ENCODE results near the gene BRMS1.
A peak's percentile ranks its signal among the peaks of the same experiment; 100 is the strongest.

Gene BRMS1

GRCh38 chr11:66369073-66369894 is 24.4 kb upstream of the BRMS1 start:
- peaks cover 37% of the 10 kb centered on the region for H3K4me1 ChIP-seq (ENCODE audit: control insufficient read depth, insufficient read depth, low read length)
- peak overlapping the region; percentile 3 for H3K4me3 ChIP-seq (ENCODE audit: low read length)
- no peak for DNase-seq (ENCODE audit: low read depth)
- no peaks in the 10 kb centered on the region for H3K27me3 ChIP-seq (replicated peaks; ENCODE audit: control insufficient read depth, insufficient read depth, low read length)
- no peaks in the 10 kb centered on the region for H3K9me3 ChIP-seq (ENCODE audit: control insufficient read depth, low read length)
- H3K9ac ChIP-seq (ENCODE audit: low read length) = peak overlapping the region; percentile 64
- no peaks in the 10 kb centered on the region for H3K36me3 ChIP-seq (ENCODE audit: control insufficient read depth, insufficient read depth, low read length, severe bottlenecking)

- no peaks in the 10 kb centered on the region for H3K36me3 ChIP-seq (ENCODE audit: control insufficient read depth, insufficient read depth, low read length, severe bottlenecking)
- H3K4me1 ChIP-seq (ENCODE audit: control insufficient read depth, insufficient read depth, low read length) = peaks cover 35% of the 10 kb centered on the region
- DNase-seq (ENCODE audit: low read depth) = no peak
- no peaks in the 10 kb centered on the region for H3K27me3 ChIP-seq (replicated peaks; ENCODE audit: control insufficient read depth, insufficient read depth, low read length)
- no peak overlapping the region for H3K4me3 ChIP-seq (ENCODE audit: low read length)
- no peak overlapping the region for H3K9ac ChIP-seq (ENCODE audit: low read length)
- H3K9me3 ChIP-seq (ENCODE audit: control insufficient read depth, low read length) = no peaks in the 10 kb centered on the region
These were observed 23.6 kb upstream of the BRMS1 start for GRCh38 chr11:66368484-66368883.

GRCh38 chr11:66367561-66368312 is 22.8 kb upstream of the BRMS1 start:
- no peak overlapping the region for H3K9ac ChIP-seq (ENCODE audit: low read length)
- no peak overlapping the region for H3K4me3 ChIP-seq (ENCODE audit: low read length)
- H3K9me3 ChIP-seq (ENCODE audit: control insufficient read depth, low read length) = no peaks in the 10 kb centered on the region
- peaks cover 3% of the 10 kb centered on the region for H3K36me3 ChIP-seq (ENCODE audit: control insufficient read depth, insufficient read depth, low read length, severe bottlenecking)
- H3K27me3 ChIP-seq (replicated peaks; ENCODE audit: control insufficient read depth, insufficient read depth, low read length) = no peaks in the 10 kb centered on the region
- peaks cover 27% of the 10 kb centered on the region for H3K4me1 ChIP-seq (ENCODE audit: control insufficient read depth, insufficient read depth, low read length)
- DNase-seq (ENCODE audit: low read depth) = no peak

DNA sequence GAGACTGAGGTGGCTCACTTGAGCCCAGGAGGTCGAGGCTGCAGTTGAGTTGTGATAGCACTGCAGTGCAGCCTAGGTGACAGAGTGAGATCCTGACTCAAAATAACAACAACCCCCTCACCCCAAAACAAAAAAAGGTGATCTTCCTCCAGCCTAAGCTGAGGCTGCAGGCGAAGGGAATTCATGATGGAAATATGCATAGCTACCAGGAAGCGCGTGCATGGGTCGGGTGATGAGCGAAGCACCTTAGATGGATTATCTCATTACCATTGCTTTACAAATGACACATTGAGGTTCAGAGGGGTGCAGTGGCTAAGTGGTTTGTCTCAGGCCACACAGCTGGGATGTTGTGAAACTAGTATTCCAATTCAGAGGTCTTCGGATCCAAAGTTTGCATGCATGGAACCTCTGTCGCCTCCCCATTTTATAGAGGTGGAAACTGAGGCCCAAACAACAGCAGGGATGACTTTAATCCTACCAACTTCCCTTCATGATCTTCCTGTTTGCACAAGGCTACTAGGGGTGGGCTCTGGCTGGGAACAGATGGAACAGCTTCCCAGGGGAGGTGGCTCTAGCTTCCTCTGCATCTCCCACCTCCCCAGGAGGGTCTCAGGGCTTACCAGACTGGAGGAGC is 22.1 kb upstream of the BRMS1 start:
- Histone ChIP-seq H3K4me3 (ENCODE audit: low read length) (no peak overlapping the region), H3K4me1 (ENCODE audit: control insufficient read depth, insufficient read depth, low read length) (peaks cover 19% of the 10 kb centered on the region), H3K36me3 (ENCODE audit: control insufficient read depth, insufficient read depth, low read length, severe bottlenecking) (peaks cover 3% of the 10 kb centered on the region), H3K9ac (ENCODE audit: low read length) (no peak overlapping the region), H3K9me3 (ENCODE audit: control insufficient read depth, low read length) (no peaks in the 10 kb centered on the region), H3K27me3 (replicated peaks; ENCODE audit: control insufficient read depth, insufficient read depth, low read length) (no peaks in the 10 kb centered on the region)
- DNase-seq (ENCODE audit: low read depth) = no peak

GRCh38 chr11:66365711-66366619 is 21.1 kb upstream of the BRMS1 start:
- no peaks in the 10 kb centered on the region for H3K9me3 ChIP-seq (ENCODE audit: control insufficient read depth, low read length)
- H3K9ac ChIP-seq (ENCODE audit: low read length) = no peak overlapping the region
- H3K27me3 ChIP-seq (replicated peaks; ENCODE audit: control insufficient read depth, insufficient read depth, low read length) = no peaks in the 10 kb centered on the region
- H3K36me3 ChIP-seq (ENCODE audit: control insufficient read depth, insufficient read depth, low read length, severe bottlenecking) = peaks cover 3% of the 10 kb centered on the region
- H3K4me1 ChIP-seq (ENCODE audit: control insufficient read depth, insufficient read depth, low read length) = peaks cover 17% of the 10 kb centered on the region
- no peak for DNase-seq (ENCODE audit: low read depth)
- no peak overlapping the region for H3K4me3 ChIP-seq (ENCODE audit: low read length)

DNA sequence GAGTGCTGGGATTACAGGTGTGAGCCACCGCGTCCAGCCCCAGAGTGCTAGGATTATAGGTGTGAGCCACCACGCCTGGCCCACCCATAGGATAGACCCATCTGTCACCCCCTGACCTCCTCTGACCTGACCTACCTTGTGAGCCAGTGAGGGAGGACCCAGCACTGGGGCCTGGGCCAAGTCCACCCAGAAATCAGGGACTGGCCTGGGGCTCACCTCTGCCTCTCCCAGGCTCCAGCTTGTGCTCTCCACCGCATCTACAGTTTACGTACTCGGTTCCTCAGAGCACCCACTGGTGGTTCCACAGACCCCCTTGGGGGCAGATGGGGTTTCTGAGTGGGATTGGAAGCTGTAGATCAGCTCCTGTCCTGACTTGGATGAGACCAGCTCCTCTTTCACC is 20.3 kb upstream of the BRMS1 start:
- peaks cover 10% of the 10 kb centered on the region for H3K4me1 ChIP-seq (ENCODE audit: control insufficient read depth, insufficient read depth, low read length)
- H3K4me3 ChIP-seq (ENCODE audit: low read length) = no peak overlapping the region
- no peak overlapping the region for H3K9ac ChIP-seq (ENCODE audit: low read length)
- H3K27me3 ChIP-seq (replicated peaks; ENCODE audit: control insufficient read depth, insufficient read depth, low read length) = no peaks in the 10 kb centered on the region
- no peak for DNase-seq (ENCODE audit: low read depth)
- no peaks in the 10 kb centered on the region for H3K9me3 ChIP-seq (ENCODE audit: control insufficient read depth, low read length)
- H3K36me3 ChIP-seq (ENCODE audit: control insufficient read depth, insufficient read depth, low read length, severe bottlenecking) = peaks cover 3% of the 10 kb centered on the region

DNA sequence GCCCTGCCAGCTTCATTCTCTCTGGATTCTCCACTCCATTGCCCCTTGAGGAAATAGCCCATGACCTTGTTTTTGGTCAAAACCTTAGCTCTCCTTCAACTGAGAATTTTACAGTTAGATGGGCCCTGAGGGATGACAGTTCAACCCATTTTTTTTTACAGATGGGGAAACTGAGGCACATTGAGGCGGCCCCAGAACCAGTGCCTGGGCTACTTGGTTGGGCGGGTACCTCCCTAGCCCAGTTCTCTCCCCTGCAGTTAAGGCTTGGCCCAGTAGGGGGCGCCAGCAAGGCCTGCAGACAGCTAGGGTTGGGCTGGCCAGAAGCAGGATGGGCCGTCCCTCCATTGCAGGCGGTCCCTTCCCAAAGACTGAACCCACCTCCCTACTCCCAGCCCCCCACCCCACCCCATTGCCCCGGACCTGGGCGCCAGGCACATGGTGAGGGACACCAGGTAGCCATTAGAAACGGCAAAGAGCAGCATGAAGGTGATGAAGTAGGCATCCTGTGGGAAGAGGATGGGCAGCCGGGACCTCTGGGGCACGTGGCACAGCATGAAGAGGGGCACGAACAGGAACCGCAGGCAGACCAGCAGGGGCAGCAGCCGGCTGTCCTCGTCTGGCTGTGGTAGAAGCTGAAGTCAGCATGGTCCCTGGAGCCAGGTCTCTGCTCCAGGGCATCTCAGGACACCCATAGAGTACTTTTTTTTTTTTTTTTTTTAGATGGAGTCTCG is 19.1 kb upstream of the BRMS1 start:
- H3K36me3 ChIP-seq (ENCODE audit: control insufficient read depth, insufficient read depth, low read length, severe bottlenecking) = peaks cover 3% of the 10 kb centered on the region
- peak; percentile 35 for DNase-seq (ENCODE audit: low read depth)

GRCh38 chr11:66363187-66363601 is 18.3 kb upstream of the BRMS1 start:
- no peaks in the 10 kb centered on the region for H3K27me3 ChIP-seq (replicated peaks; ENCODE audit: control insufficient read depth, insufficient read depth, low read length)
- no peak overlapping the region for H3K4me3 ChIP-seq (ENCODE audit: low read length)
- DNase-seq (ENCODE audit: low read depth) = no peak
- H3K36me3 ChIP-seq (ENCODE audit: control insufficient read depth, insufficient read depth, low read length, severe bottlenecking) = peaks cover 3% of the 10 kb centered on the region
- no peak overlapping the region for H3K9ac ChIP-seq (ENCODE audit: low read length)
- no peaks in the 10 kb centered on the region for H3K4me1 ChIP-seq (ENCODE audit: control insufficient read depth, insufficient read depth, low read length)
- no peaks in the 10 kb centered on the region for H3K9me3 ChIP-seq (ENCODE audit: control insufficient read depth, low read length)

More for the DNA sequence above, 19.1 kb upstream of the BRMS1 start:
- no peak overlapping the region for H3K4me3 ChIP-seq (ENCODE audit: low read length)
- H3K9ac ChIP-seq (ENCODE audit: low read length) = no peak overlapping the region
- no peaks in the 10 kb centered on the region for H3K9me3 ChIP-seq (ENCODE audit: control insufficient read depth, low read length)
- H3K27me3 ChIP-seq (replicated peaks; ENCODE audit: control insufficient read depth, insufficient read depth, low read length) = no peaks in the 10 kb centered on the region
- H3K4me1 ChIP-seq (ENCODE audit: control insufficient read depth, insufficient read depth, low read length) = no peaks in the 10 kb centered on the region

DNA sequence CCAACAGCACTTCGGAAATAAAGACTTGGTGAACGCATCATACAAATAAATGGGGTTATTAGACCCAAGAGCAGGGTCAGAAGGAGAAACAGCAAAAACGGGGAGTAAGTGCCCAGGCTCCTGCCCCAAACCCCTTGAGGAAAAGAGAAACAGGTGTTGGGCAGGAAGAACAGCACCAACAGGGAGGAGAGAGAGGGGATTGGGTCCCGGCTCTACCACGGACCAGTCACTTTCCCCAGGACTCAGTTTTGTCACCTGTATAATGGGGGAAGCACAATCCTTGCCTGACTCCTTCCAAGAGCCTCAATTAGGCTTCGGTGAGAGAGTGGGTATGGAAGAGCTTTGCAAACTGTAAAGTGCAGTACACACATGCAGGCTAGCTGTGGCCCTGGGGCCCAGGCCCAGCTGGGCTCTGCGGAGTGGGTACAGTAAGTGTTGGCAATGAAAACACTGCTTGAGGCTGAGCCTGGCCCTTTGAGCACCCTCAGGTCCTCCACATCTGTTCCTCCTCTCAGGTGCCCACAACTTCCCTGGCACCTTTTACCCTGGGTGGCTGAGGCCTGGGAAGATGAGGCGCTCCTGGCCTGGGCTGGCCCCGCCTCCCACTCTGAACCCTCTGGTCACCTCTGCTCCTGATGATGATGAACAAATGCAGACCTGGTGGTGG is 17.7 kb upstream of the BRMS1 start:
- H3K4me1 ChIP-seq (ENCODE audit: control insufficient read depth, insufficient read depth, low read length) = no peaks in the 10 kb centered on the region
- no peak overlapping the region for H3K4me3 ChIP-seq (ENCODE audit: low read length)
- H3K36me3 ChIP-seq (ENCODE audit: control insufficient read depth, insufficient read depth, low read length, severe bottlenecking) = peaks cover 3% of the 10 kb centered on the region
- H3K9me3 ChIP-seq (ENCODE audit: control insufficient read depth, low read length) = no peaks in the 10 kb centered on the region
- no peak for DNase-seq (ENCODE audit: low read depth)
- no peak overlapping the region for H3K9ac ChIP-seq (ENCODE audit: low read length)
- no peaks in the 10 kb centered on the region for H3K27me3 ChIP-seq (replicated peaks; ENCODE audit: control insufficient read depth, insufficient read depth, low read length)

DNA sequence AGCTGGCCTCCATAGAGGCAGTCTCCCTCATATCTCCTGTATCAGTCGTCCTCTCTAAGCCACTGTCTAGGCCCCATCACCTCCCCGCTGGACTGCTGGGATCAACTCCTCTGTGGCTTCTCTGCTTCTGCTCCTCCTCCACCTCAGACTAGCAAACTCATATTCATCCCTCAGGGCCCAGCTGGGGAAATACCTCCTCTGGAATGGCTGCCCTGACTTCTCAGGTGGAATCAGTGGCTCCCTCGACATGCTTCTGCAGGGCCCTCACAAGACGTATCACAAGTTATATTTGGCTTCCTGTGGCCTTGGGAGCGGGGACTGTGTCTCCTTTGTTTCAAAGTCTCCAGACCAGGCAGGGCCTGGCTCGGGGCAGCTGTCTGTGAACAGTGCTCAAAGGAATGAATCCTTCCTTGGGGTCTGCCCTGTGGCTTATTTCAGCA is 16.6 kb upstream of the BRMS1 start:
- H3K36me3 ChIP-seq (ENCODE audit: control insufficient read depth, insufficient read depth, low read length, severe bottlenecking) = peaks cover 3% of the 10 kb centered on the region
- H3K4me1 ChIP-seq (ENCODE audit: control insufficient read depth, insufficient read depth, low read length) = no peaks in the 10 kb centered on the region
- H3K27me3 ChIP-seq (replicated peaks; ENCODE audit: control insufficient read depth, insufficient read depth, low read length) = no peaks in the 10 kb centered on the region
- no peak overlapping the region for H3K4me3 ChIP-seq (ENCODE audit: low read length)
- H3K9me3 ChIP-seq (ENCODE audit: control insufficient read depth, low read length) = no peaks in the 10 kb centered on the region
- no peak for DNase-seq (ENCODE audit: low read depth)
- no peak overlapping the region for H3K9ac ChIP-seq (ENCODE audit: low read length)
